Calu3 (cell line): ENCODE measurements around the gene CRACR2B. TPM values are rescaled to one million over a fixed set of nuclear protein-coding genes. Genes with fewer than 3 reads are reported as not detected.

Experiments used
- BruUV-seq: library from RNA; stranded (reverse); fragments of 400-500 nt; replicated peaks from 2 replicates; lab custom pipeline; 2021; lab: Mats Ljungman, UMichigan
- CTCF ChIA-PET: fragments of 300-600 bp; sonication (Branson Sonifier 250); formaldehyde crosslinking; loops from one replicate; lab custom pipeline; 2022; ENCODE audit warnings: antibody characterized with exemption; lab: Charles Lee
- DNase-seq: peaks from one replicate; pipeline ENCODE4 v3.0.0; 2022
- H3K27ac Mint-ChIP-seq: one replicate; pipeline ENCODE4 v1.8.0; 2022; ENCODE audit warnings: mixed read lengths; ENCODE audit not compliant: unreplicated experiment
- H3K27me3 Mint-ChIP-seq: one replicate; pipeline ENCODE4 v1.8.0; 2022; ENCODE audit warnings: mixed read lengths; ENCODE audit not compliant: unreplicated experiment
- H3K36me3 Mint-ChIP-seq: one replicate; pipeline ENCODE4 v1.8.0; 2022; ENCODE audit warnings: mild to moderate bottlenecking, moderate library complexity, mixed read lengths; ENCODE audit not compliant: insufficient read depth, unreplicated experiment
- H3K4me1 Mint-ChIP-seq: one replicate; pipeline ENCODE4 v1.8.0; 2022; ENCODE audit warnings: mild to moderate bottlenecking, low read depth, mixed read lengths; ENCODE audit not compliant: unreplicated experiment
- H3K4me3 Mint-ChIP-seq: one replicate; pipeline ENCODE4 v1.8.0; 2022; ENCODE audit warnings: mild to moderate bottlenecking, low read depth, moderate library complexity, mixed read lengths; ENCODE audit not compliant: unreplicated experiment
- H3K9me3 Mint-ChIP-seq: one replicate; pipeline ENCODE4 v1.8.0; 2022; ENCODE audit warnings: low read depth, mixed read lengths; ENCODE audit not compliant: unreplicated experiment
- CTCF ChIP-seq: fragments of 200-600 bp; IDR thresholded peaks from one replicate; pipeline ENCODE4 v1.8.0; 2022; ENCODE audit warnings: antibody characterized with exemption; ENCODE audit not compliant: unreplicated experiment
- intact Hi-C: fragments of 100-400 bp; cut with micrococcal nuclease; formaldehyde crosslinking; loops from one replicate; pipeline ENCODE4 v1.10.0; 2022; ENCODE audit not compliant: unreplicated experiment
- total RNA-seq: library from RNA; stranded (reverse); gene quantifications from 2 replicates; pipeline ENCODE4 v1.2.3, GENCODE V29; 2022

Gene CRACR2B
- total RNA-seq, 1 experiment from 2014 or later, result 33.4 TPM

GRCh38 chr11:836274-836673, 8.6 kb downstream of the CRACR2B start:
- peaks cover 97% of the 10 kb centered on the region for H3K36me3 Mint-ChIP-seq
- no peak overlapping the region for H3K4me3 Mint-ChIP-seq
- no peaks in the 10 kb centered on the region for H3K27me3 Mint-ChIP-seq
- CTCF ChIA-PET, result no interaction called here
- no peak overlapping the region for H3K27ac Mint-ChIP-seq
- DNase-seq, result no peak
- no peaks in the 10 kb centered on the region for H3K9me3 Mint-ChIP-seq
- intact Hi-C loops, result no loop called here
- H3K4me1 Mint-ChIP-seq, result peaks cover 27% of the 10 kb centered on the region
- BruUV-seq, result no TSS peak
- no peak for TF ChIP-seq CTCF

- H3K4me3 Mint-ChIP-seq, result no peak overlapping the region
- H3K9me3 Mint-ChIP-seq, result no peaks in the 10 kb centered on the region
- no peaks in the 10 kb centered on the region for H3K27me3 Mint-ChIP-seq
- H3K27ac Mint-ChIP-seq, result peak overlapping the region; percentile 15
- no peak for DNase-seq
- peaks cover 23% of the 10 kb centered on the region for H3K4me1 Mint-ChIP-seq
- intact Hi-C loops, result no loop called here
- TF ChIP-seq CTCF, result no peak
- CTCF ChIA-PET, result no interaction called here
- H3K36me3 Mint-ChIP-seq, result peaks cover 97% of the 10 kb centered on the region
- no TSS peak for BruUV-seq
These were observed 9.0 kb downstream of the CRACR2B start for GRCh38 chr11:836700-837099.

GRCh38 chr11:837189-837989, 9.7 kb downstream of the CRACR2B start:
- CTCF ChIA-PET, result interaction anchor here (0.5 to 1.0 kb wide), 2 partner anchors 13 to 485 kb away, joined by 4 to 6 read pairs; no protein-coding TSS in a partner anchor
- peaks cover 97% of the 10 kb centered on the region for H3K36me3 Mint-ChIP-seq
- BruUV-seq, result no TSS peak
- H3K9me3 Mint-ChIP-seq, result no peaks in the 10 kb centered on the region
- H3K27me3 Mint-ChIP-seq, result no peaks in the 10 kb centered on the region
- H3K4me3 Mint-ChIP-seq, result peak overlapping the region; percentile 21
- DNase-seq, result no peak
- intact Hi-C loops, result no loop called here
- H3K27ac Mint-ChIP-seq, result peak overlapping the region; percentile 33
- peaks cover 17% of the 10 kb centered on the region for H3K4me1 Mint-ChIP-seq
- TF ChIP-seq CTCF, result no peak

GRCh38 chr11:837990-838307, 10.2 kb downstream of the CRACR2B start:
- H3K36me3 Mint-ChIP-seq, result peaks cover 98% of the 10 kb centered on the region
- no peak for TF ChIP-seq CTCF
- H3K4me1 Mint-ChIP-seq, result peaks cover 15% of the 10 kb centered on the region
- peak overlapping the region; percentile 33 for H3K27ac Mint-ChIP-seq
- H3K27me3 Mint-ChIP-seq, result no peaks in the 10 kb centered on the region
- no peaks in the 10 kb centered on the region for H3K9me3 Mint-ChIP-seq
- intact Hi-C loops, result no loop called here
- H3K4me3 Mint-ChIP-seq, result peak overlapping the region; percentile 21
- no TSS peak for BruUV-seq
- DNase-seq, result no peak
- CTCF ChIA-PET, result interaction anchor here (1.0 kb wide), 1 partner anchor 14 kb away, joined by 6 read pairs; no protein-coding TSS in a partner anchor
